GM18508 (cell line): ENCODE measurements around the gene CNTN4.
A peak's percentile ranks its signal among the peaks of the same experiment; 100 is the strongest.
"Not testable (repeated sequence)": the region's sequence is repeated elsewhere in the genome, so short reads cannot be mapped to it uniquely, and the experiment has no call there.

ENCODE experiments used
- ATAC-seq: cut with Tn5 transposase; IDR thresholded peaks from one replicate; pipeline ENCODE4 v1.9.1; 2021; ENCODE audit warnings: moderate number of reproducible peaks; ENCODE audit not compliant: insufficient read depth, unreplicated experiment

The CNTN4 gene

GRCh38 chr3:2876362-2876761 lies 777.7 kb downstream of the CNTN4 start:
- no peak for ATAC-seq

- ATAC-seq: no peak
Observed at GRCh38 chr3:2879023-2879422, 780.4 kb downstream of the CNTN4 start.

GRCh38 chr3:2879587-2879986 lies 780.9 kb downstream of the CNTN4 start:
- ATAC-seq: no peak

GRCh38 chr3:2880218-2880756 lies 781.6 kb downstream of the CNTN4 start:
- no peak for ATAC-seq

- ATAC-seq: no peak
Observed at GRCh38 chr3:2883283-2883682, 784.6 kb downstream of the CNTN4 start.

GRCh38 chr3:2888592-2888991 lies 789.9 kb downstream of the CNTN4 start:
- no peak for ATAC-seq

- ATAC-seq: no peak
Observed at GRCh38 chr3:2889736-2890135, 791.1 kb downstream of the CNTN4 start.

GRCh38 chr3:2896308-2896939 lies 797.8 kb downstream of the CNTN4 start:
- ATAC-seq: no peak

- no peak for ATAC-seq
Observed at GRCh38 chr3:2897821-2898220, 799.2 kb downstream of the CNTN4 start.

- ATAC-seq: no peak
Observed at GRCh38 chr3:2898591-2899353, 800.1 kb downstream of the CNTN4 start.

- ATAC-seq: no peak
Observed at GRCh38 chr3:2904054-2904453, 805.4 kb downstream of the CNTN4 start.

GRCh38 chr3:2908693-2909351 lies 810.2 kb downstream of the CNTN4 start:
- no peak for ATAC-seq

- no peak for ATAC-seq
Observed at GRCh38 chr3:2910997-2911396, 812.3 kb downstream of the CNTN4 start.

- no peak for ATAC-seq
Observed at GRCh38 chr3:2915826-2916225, 817.2 kb downstream of the CNTN4 start.

GRCh38 chr3:2916640-2917039 lies 818.0 kb downstream of the CNTN4 start:
- not testable (repeated sequence) for ATAC-seq

GRCh38 chr3:2920103-2920502 lies 821.4 kb downstream of the CNTN4 start:
- peak; percentile 46 for ATAC-seq

GRCh38 chr3:2921452-2921851 lies 822.8 kb downstream of the CNTN4 start:
- ATAC-seq: no peak

- peak; percentile 68 for ATAC-seq
Observed at GRCh38 chr3:2921903-2922302, 823.2 kb downstream of the CNTN4 start.

- no peak for ATAC-seq
Observed at GRCh38 chr3:2923390-2923789, 824.7 kb downstream of the CNTN4 start.

GRCh38 chr3:2927259-2927658 lies 828.6 kb downstream of the CNTN4 start:
- no peak for ATAC-seq

GRCh38 chr3:2929574-2929973 lies 830.9 kb downstream of the CNTN4 start:
- ATAC-seq: no peak
